ENCODE results near the gene IL1R1.
A peak's percentile ranks its signal among the peaks of the same experiment; 100 is the strongest.
"Not testable (repeated sequence)": the region's sequence is repeated elsewhere in the genome, so short reads cannot be mapped to it uniquely, and the experiment has no call there.

IL1R1 gene

GRCh38 chr2:102119255-102119654 lies 23.3 kb upstream of the IL1R1 start:
- TF ChIP-seq, protein P1, sequence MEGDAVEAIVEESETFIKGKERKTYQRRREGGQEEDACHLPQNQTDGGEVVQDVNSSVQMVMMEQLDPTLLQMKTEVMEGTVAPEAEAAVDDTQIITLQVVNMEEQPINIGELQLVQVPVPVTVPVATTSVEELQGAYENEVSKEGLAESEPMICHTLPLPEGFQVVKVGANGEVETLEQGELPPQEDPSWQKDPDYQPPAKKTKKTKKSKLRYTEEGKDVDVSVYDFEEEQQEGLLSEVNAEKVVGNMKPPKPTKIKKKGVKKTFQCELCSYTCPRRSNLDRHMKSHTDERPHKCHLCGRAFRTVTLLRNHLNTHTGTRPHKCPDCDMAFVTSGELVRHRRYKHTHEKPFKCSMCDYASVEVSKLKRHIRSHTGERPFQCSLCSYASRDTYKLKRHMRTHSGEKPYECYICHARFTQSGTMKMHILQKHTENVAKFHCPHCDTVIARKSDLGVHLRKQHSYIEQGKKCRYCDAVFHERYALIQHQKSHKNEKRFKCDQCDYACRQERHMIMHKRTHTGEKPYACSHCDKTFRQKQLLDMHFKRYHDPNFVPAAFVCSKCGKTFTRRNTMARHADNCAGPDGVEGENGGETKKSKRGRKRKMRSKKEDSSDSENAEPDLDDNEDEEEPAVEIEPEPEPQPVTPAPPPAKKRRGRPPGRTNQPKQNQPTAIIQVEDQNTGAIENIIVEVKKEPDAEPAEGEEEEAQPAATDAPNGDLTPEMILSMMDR (IDR thresholded peaks at IDR 0.05; ENCODE audit: insufficient read depth, low read depth, low read length, missing control alignments) = no peak
- no peak for DNase-seq (ENCODE audit: low read depth)
- no peak overlapping the region for H3K4me3 ChIP-seq (ENCODE audit: low read length)

DNA sequence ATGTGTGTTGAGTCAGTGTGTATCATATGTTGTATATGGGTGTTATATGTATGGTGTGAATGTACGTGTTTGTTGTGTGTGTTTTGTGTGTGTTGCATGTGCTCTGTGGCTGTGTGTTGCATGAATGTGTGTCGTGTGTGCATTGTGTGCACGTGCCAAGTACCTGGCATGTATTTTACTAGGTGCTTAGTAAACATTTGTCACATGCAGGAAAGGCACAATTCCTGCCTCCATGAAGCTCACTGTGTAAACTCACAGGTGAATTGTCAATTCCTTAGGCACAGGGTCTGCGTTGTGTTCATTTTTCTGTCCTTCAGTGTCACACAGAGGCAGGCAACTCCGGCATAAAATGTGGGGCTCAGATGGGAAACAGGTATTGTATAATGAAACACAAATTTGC lies 22.3 kb upstream of the IL1R1 start:
- H3K4me3 ChIP-seq (ENCODE audit: low read length) = no peak overlapping the region
- no peak for DNase-seq (ENCODE audit: low read depth)
- TF ChIP-seq, protein P1 (IDR thresholded peaks at IDR 0.05; ENCODE audit: insufficient read depth, low read depth, low read length, missing control alignments) = no peak

DNA sequence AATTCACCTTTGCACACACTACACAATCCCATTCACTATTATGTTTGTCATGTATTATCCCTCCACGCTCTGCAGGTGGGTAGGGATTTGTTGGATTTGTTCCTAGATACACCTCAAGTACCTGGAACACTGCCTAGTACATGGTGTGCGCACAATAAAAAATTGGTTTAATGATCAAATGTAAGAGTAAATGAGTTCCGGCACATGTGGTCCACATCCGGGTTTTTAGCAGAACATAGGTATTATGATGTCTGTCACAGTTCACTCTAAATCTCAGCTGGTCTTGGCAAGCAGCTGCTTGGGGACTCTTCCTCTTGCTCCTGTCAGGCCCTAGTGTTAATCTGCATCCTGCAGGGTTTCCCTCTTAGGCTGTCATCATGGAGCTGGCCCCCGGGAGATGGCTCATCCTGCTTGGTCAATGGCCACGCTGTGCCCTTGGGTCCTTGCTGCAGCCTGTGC lies 21.8 kb upstream of the IL1R1 start:
- DNase-seq (ENCODE audit: low read depth) = no peak
- H3K4me3 ChIP-seq (ENCODE audit: low read length) = no peak overlapping the region
- TF ChIP-seq, protein P1 (IDR thresholded peaks at IDR 0.05; ENCODE audit: insufficient read depth, low read depth, low read length, missing control alignments) = no peak

- DNase-seq (ENCODE audit: low read depth) = peak; percentile 74
- no peak overlapping the region for H3K4me3 ChIP-seq (ENCODE audit: low read length)
- TF ChIP-seq, protein P1 (IDR thresholded peaks at IDR 0.05; ENCODE audit: insufficient read depth, low read depth, low read length, missing control alignments) = no peak
Observed at GRCh38 chr2:102122115-102122514, 20.4 kb upstream of the IL1R1 start.

DNA sequence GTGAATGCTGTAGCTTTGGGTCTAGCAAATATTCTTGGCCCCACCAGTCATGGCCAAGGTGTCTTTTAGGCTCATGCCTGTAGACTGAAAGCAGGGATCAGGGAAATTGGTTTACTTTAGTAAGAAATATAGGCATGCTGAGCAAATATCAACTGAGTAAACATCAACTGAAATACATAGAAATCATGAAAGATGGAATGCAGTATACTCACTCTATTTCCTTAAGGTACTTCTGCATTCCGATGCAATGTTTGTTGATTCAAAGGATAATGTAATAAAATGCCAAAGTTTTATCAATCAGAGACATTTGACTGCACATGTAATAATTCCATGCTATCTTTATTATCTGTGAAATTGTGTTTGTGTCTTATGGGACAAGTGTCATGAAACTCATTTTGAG lies 19.6 kb upstream of the IL1R1 start:
- no peak overlapping the region for H3K4me3 ChIP-seq (ENCODE audit: low read length)
- no peak for DNase-seq (ENCODE audit: low read depth)
- TF ChIP-seq, protein P1 (IDR thresholded peaks at IDR 0.05; ENCODE audit: insufficient read depth, low read depth, low read length, missing control alignments) = no peak

DNA sequence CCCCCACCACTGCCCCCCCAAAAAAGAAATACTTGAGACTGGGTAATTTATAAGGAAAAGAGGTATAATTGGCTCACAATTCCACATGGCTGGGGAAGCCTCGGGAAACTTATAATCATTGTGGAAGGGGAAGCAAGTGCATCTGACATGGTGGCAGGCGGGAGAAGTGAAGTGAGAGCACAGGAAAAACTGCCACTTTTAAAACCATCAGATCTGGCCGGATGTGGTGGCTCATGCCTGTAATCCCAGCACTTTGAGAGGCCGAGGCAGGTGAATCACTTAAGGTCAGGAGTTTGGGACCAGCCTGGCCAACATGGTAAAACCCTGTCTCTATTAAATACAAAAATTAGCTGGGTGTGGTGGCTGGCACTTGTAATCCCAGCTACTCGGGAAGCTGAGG lies 18.1 kb upstream of the IL1R1 start:
- DNase-seq (ENCODE audit: low read depth); H3K4me3 ChIP-seq (ENCODE audit: low read length): not testable (repeated sequence)

DNA sequence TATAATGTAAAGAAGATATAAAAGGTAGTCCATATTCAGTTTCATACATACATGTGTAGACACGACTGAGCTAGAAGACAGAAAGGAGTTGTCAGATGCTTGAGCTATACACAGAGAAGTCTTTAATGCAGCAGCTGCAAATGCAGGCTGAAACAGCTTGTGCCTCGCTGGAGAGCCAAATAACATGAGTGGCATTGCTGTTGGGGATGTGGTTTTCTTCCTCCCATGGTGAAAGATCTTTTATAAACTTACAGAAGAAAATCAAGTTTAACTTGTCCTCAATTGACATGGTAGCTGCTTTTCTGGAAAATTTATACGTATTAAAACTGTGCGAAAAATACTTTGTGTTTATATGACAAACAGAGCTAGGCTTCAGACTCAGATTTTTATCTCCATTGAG lies 16.4 kb upstream of the IL1R1 start:
- DNase-seq (ENCODE audit: low read depth) = peak; percentile 16
- TF ChIP-seq, protein P1 (IDR thresholded peaks at IDR 0.05; ENCODE audit: insufficient read depth, low read depth, low read length, missing control alignments) = no peak

More for the DNA sequence above, 16.4 kb upstream of the IL1R1 start:
- no peak overlapping the region for H3K4me3 ChIP-seq (ENCODE audit: low read length)

Measured in epithelial cell of esophagus (primary cell).